ENCODE data around the gene LINC01488.

DNA sequence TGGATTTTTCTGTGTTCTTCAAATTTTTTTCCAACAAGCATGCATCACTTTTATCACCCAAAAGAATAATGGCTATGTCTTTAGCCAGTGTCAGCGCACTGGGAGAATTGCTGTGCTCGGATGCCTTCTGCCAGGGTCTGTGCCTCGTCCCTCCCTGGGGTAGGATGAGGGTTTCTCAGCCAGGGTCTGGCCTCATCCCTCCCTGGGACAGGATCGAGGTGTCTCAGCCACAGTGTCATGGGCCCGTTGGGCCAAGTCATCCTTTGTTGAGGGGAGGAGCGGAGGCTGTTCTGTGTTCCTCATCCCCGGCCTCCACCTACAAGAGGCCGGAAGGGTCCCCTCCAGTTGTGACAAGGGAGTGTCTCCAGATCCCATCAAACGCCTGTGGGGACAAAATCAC, 22.7 kb downstream of the LINC01488 start:
- no peak for TF ChIP-seq POLR2AphosphoS5 (IDR thresholded peaks at IDR 0.05; ENCODE audit: control insufficient read depth, insufficient read depth, low read depth, low read length)
- TF ChIP-seq, protein P1, sequence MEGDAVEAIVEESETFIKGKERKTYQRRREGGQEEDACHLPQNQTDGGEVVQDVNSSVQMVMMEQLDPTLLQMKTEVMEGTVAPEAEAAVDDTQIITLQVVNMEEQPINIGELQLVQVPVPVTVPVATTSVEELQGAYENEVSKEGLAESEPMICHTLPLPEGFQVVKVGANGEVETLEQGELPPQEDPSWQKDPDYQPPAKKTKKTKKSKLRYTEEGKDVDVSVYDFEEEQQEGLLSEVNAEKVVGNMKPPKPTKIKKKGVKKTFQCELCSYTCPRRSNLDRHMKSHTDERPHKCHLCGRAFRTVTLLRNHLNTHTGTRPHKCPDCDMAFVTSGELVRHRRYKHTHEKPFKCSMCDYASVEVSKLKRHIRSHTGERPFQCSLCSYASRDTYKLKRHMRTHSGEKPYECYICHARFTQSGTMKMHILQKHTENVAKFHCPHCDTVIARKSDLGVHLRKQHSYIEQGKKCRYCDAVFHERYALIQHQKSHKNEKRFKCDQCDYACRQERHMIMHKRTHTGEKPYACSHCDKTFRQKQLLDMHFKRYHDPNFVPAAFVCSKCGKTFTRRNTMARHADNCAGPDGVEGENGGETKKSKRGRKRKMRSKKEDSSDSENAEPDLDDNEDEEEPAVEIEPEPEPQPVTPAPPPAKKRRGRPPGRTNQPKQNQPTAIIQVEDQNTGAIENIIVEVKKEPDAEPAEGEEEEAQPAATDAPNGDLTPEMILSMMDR (IDR thresholded peaks at IDR 0.05 in 2 of 3, conservative IDR thresholded peaks at IDR 0.05 in 1 of 3; ENCODE audit: insufficient read depth in 2 of 3, low read depth in 1 of 3, low read length in 3 of 3): no peak
- TF ChIP-seq EHMT2 (IDR thresholded peaks at IDR 0.05): no peak
- no peak for TF ChIP-seq AFF4 (CRISPR knock-in tag; IDR thresholded peaks at IDR 0.05)
- TF ChIP-seq, protein P2, sequence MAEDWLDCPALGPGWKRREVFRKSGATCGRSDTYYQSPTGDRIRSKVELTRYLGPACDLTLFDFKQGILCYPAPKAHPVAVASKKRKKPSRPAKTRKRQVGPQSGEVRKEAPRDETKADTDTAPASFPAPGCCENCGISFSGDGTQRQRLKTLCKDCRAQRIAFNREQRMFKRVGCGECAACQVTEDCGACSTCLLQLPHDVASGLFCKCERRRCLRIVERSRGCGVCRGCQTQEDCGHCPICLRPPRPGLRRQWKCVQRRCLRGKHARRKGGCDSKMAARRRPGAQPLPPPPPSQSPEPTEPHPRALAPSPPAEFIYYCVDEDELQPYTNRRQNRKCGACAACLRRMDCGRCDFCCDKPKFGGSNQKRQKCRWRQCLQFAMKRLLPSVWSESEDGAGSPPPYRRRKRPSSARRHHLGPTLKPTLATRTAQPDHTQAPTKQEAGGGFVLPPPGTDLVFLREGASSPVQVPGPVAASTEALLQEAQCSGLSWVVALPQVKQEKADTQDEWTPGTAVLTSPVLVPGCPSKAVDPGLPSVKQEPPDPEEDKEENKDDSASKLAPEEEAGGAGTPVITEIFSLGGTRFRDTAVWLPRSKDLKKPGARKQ (CRISPR knock-in tag; IDR thresholded peaks at IDR 0.05): no peak
- TF ChIP-seq IRF1 (CRISPR knock-in tag; IDR thresholded peaks at IDR 0.05; ENCODE audit: borderline replicate concordance): no peak
- TF ChIP-seq NFRKB (IDR thresholded peaks at IDR 0.05; ENCODE audit: low read depth): no peak
- TF ChIP-seq HMGXB4 (CRISPR knock-in tag; IDR thresholded peaks at IDR 0.05): no peak
- TF ChIP-seq MYBL2 (IDR thresholded peaks at IDR 0.05; ENCODE audit: low read depth): no peak
- TF ChIP-seq MYBL2 (CRISPR knock-in tag; IDR thresholded peaks at IDR 0.05; ENCODE audit: borderline replicate concordance): no peak

All from K562 (cell line).